Cardiac muscle cell (in vitro differentiated cells and primary cell): ENCODE results near the gene ZNF575. TPM values are rescaled to one million over a fixed set of nuclear protein-coding genes. Genes with fewer than 3 reads are reported as not detected.

Source experiments
- DNase-seq, 2 donors: peaks; one replicate each; pipeline versions ENCODE4 v3.0.0 to v3.0.0-alpha.2; 2010 to 2017; ENCODE audit warnings: low read depth in 1 of 2, low spot score in 1 of 2
- H3K27ac ChIP-seq: fragments of 200-600 bp; sonication (generic); 2 replicates; pipeline ENCODE4 v1.5.1; 2016
- H3K27me3 ChIP-seq: fragments of 200-600 bp; sonication (generic); 2 replicates; pipeline ENCODE4 v1.6.0; 2016; ENCODE audit warnings: control low read depth
- H3K36me3 ChIP-seq: fragments of 200-600 bp; sonication (generic); 2 replicates; pipeline ENCODE4 v1.5.1; 2016; ENCODE audit warnings: control low read depth
- H3K4me1 ChIP-seq: fragments of 200-600 bp; sonication (generic); 2 replicates; pipeline ENCODE4 v1.8.1; 2017; ENCODE audit warnings: low read depth, mild to moderate bottlenecking, mixed run types
- H3K4me3 ChIP-seq: fragments of 200-600 bp; sonication (generic); 2 replicates; pipeline ENCODE4 v1.5.1; 2016; ENCODE audit warnings: mild to moderate bottlenecking
- H3K9me3 ChIP-seq: fragments of 200-600 bp; sonication (generic); 2 replicates; pipeline ENCODE4 v1.5.1; 2017; ENCODE audit warnings: low read depth, mild to moderate bottlenecking, control low read depth
- CTCF ChIP-seq: IDR thresholded peaks from 2 replicates; pipeline ENCODE4 v1.5.1; 2012; ENCODE audit warnings: low read depth, mild to moderate bottlenecking, low read length
- polyA plus RNA-seq: library from polyadenylated mRNA; unstranded; fragments of >200 nt; fragmentation: Nextera tagmentation; extraction: Ambion mirVana; gene quantifications from 2 replicates; pipeline ENCODE4 v1.2.1, GENCODE V29; 2016
- total RNA-seq: library from RNA; depleted of rRNA; stranded (reverse); fragments of >200 nt; gene quantifications from 2 replicates; pipeline ENCODE4 v1.2.3, GENCODE V29; 2016

The ZNF575 gene
- total and polyA plus RNA-seq, 2 experiments from 2014 or later = 3.3 TPM; not detected in 1

- H3K27ac ChIP-seq = no peak overlapping the region
- H3K4me3 ChIP-seq = no peak overlapping the region
These were observed 39.2 kb downstream of the ZNF575 start for GRCh38 chr19:43572171-43572588.

GRCh38 chr19:43574424-43575155 is 41.6 kb downstream of the ZNF575 start:
- H3K27ac ChIP-seq = peak overlapping the region; percentile 77
- DNase-seq = peak in 1 of 2 donors; percentile 41
- H3K27me3 ChIP-seq = no peaks in the 10 kb centered on the region
- peaks cover 4% of the 10 kb centered on the region for H3K36me3 ChIP-seq
- TF ChIP-seq CTCF = no peak
- peak overlapping the region; percentile 63 for H3K4me3 ChIP-seq
- H3K4me1 ChIP-seq = no peaks in the 10 kb centered on the region
- no peaks in the 10 kb centered on the region for H3K9me3 ChIP-seq

More at GRCh38 chr19:43572171-43572588, 39.2 kb downstream of the ZNF575 start:
- Histone ChIP-seq H3K36me3 (peaks cover 4% of the 10 kb centered on the region), H3K4me1 (no peaks in the 10 kb centered on the region), H3K27me3 (no peaks in the 10 kb centered on the region), H3K9me3 (no peaks in the 10 kb centered on the region)
- no peak for DNase-seq
- no peak for TF ChIP-seq CTCF

GRCh38 chr19:43575156-43575950 is 42.4 kb downstream of the ZNF575 start, which contains the start of the genes PINLYP and XRCC1:
PINLYP (plus strand) TSS chr19:43575801; CDS start chr19:43577192, 1,391 bp downstream.
XRCC1 (minus strand) TSS chr19:43575527; CDS start chr19:43575458, 69 bp downstream.
- TF ChIP-seq CTCF = no peak
- Histone ChIP-seq H3K36me3 (peaks cover 4% of the 10 kb centered on the region), H3K4me3 (peak within 1 kb of the TSS; percentile 63), H3K27ac (peak within 1 kb of the TSS; percentile 79), H3K4me1 (no peaks in the 10 kb centered on the region), H3K27me3 (no peaks in the 10 kb centered on the region), H3K9me3 (no peaks in the 10 kb centered on the region)
- DNase-seq = peak; percentile 99

GRCh38 chr19:43575955-43576878 is 43.2 kb downstream of the ZNF575 start:
- H3K9me3 ChIP-seq = no peaks in the 10 kb centered on the region

More at GRCh38 chr19:43575955-43576878, 43.2 kb downstream of the ZNF575 start:
- DNase-seq = no peak
- no peaks in the 10 kb centered on the region for H3K27me3 ChIP-seq
- peak overlapping the region; percentile 79 for H3K27ac ChIP-seq
- H3K4me3 ChIP-seq = peak overlapping the region; percentile 23
- TF ChIP-seq CTCF = no peak
- H3K4me1 ChIP-seq = peaks cover 7% of the 10 kb centered on the region
- peaks cover 4% of the 10 kb centered on the region for H3K36me3 ChIP-seq
